DOHH2 (cell line): ENCODE results near the gene PATJ.

Source experiments
- EZH2phosphoT487 ChIP-seq: fragments of 200-600 bp; sonication (generic); IDR thresholded peaks from 2 replicates; pipeline ENCODE4 v1.6.1; 2017; ENCODE audit warnings: borderline replicate concordance, mild to moderate bottlenecking, antibody characterized with exemption, low read length, moderate library complexity, mixed read lengths
- TF ChIP-seq, protein P1 (sequence below): fragments of 200-600 bp; sonication (generic); IDR thresholded peaks from one replicate; pipeline ENCODE4 v1.5.1; 2014; ENCODE audit warnings: antibody characterized with exemption, mild to moderate bottlenecking, low read depth, low read length; ENCODE audit not compliant: poor library complexity, severe bottlenecking

DNA sequence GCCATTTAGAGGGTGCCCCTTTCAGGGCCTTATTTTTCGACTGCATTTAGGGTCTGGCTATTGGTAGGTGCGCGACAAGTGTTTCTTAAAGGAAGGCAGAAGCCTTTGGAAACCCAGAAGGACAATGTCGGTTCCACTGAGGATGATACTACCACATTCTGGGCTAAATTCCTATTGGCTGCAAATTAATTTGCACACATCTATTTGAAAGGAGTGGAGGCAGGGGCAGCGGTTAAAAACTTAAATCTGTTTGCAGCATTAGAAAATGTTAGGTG, 1.1 kb downstream of the PATJ start:
- TF ChIP-seq, protein P1, sequence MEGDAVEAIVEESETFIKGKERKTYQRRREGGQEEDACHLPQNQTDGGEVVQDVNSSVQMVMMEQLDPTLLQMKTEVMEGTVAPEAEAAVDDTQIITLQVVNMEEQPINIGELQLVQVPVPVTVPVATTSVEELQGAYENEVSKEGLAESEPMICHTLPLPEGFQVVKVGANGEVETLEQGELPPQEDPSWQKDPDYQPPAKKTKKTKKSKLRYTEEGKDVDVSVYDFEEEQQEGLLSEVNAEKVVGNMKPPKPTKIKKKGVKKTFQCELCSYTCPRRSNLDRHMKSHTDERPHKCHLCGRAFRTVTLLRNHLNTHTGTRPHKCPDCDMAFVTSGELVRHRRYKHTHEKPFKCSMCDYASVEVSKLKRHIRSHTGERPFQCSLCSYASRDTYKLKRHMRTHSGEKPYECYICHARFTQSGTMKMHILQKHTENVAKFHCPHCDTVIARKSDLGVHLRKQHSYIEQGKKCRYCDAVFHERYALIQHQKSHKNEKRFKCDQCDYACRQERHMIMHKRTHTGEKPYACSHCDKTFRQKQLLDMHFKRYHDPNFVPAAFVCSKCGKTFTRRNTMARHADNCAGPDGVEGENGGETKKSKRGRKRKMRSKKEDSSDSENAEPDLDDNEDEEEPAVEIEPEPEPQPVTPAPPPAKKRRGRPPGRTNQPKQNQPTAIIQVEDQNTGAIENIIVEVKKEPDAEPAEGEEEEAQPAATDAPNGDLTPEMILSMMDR: no peak
- no peak for TF ChIP-seq EZH2phosphoT487
